EL (cell line): ENCODE data around the gene UPP1.
A peak's percentile ranks its signal among the peaks of the same experiment; 100 is the strongest.

Source experiments
- DNase-seq: peaks from one replicate; pipeline ENCODE4 v3.0.0-alpha.2; 2016

The UPP1 gene

DNA sequence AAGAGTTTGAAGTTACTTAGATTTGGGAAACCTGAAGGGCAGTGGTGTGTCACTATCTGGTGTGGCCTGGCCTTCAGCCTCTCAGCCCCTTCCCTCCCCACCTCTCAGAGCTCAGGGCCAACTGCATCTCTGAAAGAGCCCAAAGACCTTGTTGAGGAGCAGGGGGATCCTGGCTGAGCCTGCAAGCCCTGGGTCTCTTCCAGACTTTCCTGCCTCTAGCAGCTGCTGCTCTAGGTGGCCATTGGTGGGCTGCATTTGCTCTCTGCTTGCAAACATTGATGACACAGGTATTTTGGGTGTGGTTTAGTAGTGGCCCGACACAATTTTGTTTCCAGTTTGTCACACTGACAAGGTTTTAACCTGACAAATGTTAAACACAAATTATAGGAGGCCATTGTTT is 3.1 kb upstream of the UPP1 start:
- DNase-seq, result no peak

DNA sequence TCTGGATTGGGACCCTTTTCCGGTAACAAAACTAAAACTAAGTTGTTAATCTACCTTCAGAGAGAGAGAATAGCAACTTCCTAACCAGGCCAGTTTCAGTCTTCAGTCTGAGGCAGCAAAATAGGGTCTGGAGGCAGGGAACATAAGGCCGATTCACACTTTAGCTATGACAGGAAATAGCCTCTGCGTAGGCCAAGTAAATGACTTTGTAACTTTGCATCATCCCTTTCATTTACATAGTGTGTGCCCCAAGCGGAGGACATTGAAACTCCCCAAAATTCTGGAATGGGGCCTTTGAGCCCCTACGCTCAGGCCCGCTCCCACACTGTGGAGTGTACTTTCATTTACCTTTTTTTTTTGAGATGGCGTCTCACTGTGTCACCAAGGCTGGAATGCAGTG is 1.7 kb upstream of the UPP1 start:
- DNase-seq, result peak; percentile 84

DNA sequence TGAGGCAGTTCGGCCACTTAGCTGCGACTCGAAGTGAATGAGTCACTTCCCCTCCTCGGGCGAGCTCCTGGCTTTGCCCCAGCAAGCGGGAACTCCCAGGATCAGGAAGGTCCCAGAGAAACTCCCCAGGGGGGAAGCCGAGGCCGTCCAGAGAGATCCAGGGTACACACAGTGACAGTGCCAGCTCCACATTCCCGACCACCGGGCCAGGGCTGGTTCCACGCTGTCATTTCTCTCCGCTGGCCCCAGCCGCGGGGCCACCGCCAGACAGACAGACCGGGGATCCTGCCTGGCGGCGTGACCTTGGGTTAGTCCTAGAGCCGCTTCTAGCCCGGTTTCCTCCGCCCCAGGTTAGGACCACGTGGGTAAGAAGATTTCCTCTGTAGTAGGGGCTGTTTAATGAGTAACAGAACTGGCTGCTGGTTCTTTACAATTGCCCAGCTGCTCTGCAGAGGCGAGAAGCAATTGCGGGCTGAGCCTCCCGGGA is 463 bp upstream of the UPP1 start:
- DNase-seq, result peak; percentile 94

DNA sequence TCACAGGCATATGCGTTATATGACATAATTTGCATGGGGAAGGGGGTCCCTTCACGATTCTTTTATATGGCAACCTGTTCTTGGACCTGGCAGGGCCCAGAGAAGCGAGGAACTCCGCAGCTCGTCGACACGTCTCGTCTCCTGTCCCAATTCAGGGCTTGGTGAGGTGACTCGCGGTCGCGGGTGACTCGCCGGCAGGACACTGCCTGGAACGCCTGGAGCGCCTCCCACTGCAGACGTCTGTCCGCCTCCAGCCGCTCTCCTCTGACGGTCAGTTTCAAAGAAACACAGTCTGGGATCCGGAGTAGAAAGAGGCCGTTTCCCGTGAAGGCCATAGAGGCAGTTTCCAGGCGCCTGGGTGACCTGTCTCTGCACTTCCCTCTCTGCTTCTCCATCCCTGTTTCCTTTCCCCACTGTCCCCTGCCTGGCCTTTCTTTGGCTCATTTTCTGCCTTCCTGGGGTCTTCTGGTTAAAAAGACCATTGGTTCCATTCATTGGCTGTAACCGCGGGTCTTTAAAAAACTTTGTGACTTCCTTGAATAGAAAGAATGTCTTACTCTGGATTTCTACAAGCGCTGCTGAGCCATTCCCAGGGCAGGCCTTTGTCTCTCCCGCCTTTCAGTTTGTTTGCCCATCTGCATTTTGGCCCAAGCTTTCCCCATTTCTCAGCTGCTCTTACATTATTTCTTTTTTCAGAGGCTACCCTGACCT is 1.2 kb downstream of the UPP1 start:
- DNase-seq, result no peak

DNA sequence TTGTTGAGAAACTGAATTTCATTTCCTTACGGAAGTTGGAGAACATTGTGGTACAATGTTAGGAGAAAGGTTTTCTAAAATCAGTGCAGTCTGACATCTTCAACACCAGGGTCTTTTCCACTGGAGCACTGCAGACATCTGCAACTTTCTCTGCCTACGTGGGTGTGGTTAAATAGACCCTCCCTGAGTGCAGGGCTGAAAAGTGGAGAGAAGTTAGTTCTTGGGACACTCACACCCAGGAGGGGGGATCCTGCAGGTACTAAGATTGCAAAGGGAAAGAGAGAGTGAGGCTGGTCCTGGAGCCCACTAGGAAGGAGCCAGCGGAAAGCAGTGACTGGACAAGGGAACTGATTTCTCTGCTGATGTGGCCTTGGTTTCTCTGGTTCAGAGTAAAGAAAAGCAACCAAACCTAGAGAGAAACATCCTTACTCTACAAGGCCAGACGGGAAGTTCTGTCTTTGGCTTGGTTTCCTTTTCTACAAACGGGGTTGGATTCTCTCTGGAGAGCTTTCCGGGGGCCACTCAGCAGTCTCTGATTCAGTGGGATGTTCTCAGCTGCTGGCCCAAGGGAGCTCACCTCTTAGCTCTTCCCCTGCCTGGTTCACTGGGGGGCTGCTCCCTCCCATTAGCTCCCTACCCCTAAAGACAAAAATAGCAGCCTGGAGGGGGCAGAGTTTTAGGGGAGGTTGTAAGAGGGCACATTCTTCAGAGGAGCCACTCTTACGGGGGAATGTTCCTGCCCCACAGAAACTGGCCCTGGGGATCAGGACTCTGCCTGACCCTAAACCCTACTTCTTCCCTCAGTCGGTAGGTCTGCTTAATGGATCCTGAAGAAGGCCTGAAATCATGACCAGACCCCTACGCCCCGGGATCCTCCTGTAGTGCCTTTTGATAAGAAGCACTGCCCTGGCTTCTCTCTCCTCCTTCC is 2.7 kb downstream of the UPP1 start:
- no peak for DNase-seq

DNA sequence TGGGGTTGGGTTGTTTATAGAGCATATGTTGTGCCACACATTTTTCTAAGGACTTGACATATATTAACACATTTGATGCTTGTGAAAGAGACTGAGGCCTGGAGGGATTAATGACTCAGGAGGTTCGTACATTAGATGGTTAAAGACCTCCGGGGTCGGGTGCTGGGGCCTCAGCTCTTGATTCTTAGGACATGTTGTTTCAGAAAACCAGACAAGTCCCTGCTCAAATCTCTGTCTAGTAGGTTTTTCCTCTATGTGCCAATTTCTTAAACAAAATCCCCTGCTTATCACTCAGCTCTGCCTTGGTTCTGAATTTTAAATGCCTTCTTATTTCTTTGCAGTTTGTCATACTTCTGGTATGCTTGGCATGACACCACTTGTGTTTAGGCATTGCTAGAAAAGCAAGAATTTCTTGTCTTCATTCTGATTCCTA is 5.8 kb downstream of the UPP1 start:
- DNase-seq, result peak; percentile 85

DNA sequence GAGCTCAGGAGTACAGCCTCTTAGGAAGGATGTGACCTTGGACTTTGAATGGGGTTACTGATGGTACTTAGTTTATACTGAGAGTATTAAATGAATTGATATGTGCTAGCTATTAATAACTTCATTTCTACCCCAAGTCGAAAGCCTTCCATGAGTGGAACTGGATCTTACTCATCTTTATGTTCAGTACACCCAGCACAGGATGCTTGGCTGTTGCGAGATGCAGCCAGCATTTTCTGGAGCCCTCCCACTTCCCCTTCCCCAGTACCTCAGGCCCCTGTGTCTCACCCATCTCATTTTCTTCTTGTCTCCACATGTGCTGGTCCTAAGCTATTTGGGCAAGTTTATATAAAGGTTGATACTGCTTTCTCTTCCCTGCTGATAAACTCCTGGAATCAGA is 7.2 kb downstream of the UPP1 start:
- DNase-seq, result no peak

DNA sequence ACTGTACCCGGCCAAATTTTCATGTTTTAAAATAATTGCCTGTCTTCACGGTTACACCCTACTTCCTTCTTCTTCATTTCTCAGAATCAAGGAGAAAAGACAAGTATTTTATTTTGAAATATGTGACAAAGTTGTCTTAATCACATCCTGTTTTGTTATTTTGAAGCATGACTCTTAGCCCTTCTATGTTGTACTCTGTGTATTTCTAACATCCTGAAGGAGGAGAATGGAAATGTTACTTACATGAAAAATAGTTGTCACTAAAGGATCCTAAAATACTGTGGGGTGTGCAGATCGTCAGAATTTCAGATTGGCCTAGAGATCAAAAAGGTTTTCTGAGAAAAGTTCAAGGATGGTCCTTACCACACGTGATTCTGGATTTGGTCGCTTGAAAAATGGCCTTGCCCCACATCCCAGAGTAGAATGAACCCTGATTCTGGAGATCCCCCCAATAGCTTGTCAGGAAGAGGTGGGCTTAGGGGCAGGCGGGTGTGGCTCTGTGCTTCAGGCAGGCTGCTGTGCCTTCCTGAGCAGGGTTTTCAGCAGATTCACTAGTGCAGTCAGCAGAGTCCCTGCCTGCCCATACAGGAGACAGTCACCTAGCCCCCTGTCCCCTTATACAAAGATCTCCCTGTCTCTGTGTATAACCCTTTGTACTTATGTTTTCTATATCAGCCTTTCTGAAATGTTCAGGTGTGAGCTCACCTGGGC is 8.6 kb downstream of the UPP1 start:
- no peak for DNase-seq

DNA sequence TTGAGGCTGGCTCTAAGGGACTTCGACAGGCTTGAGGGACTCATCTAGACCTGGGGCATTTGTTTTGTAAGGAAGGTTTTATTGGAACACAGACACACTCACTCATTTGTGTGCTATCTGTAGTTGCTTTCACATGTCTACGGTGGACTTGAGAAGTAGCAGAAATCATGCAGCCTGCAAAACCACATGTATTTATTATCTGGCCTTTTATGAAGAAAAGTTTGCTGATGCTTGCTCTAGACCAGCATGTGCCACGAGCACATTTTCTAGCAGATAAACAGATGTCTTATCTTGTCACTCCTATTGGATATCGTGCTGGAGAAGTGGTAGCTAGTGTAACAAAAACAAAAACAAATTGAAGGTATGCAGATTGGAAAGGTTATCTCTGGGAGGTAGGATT is 9.8 kb downstream of the UPP1 start:
- no peak for DNase-seq

DNA sequence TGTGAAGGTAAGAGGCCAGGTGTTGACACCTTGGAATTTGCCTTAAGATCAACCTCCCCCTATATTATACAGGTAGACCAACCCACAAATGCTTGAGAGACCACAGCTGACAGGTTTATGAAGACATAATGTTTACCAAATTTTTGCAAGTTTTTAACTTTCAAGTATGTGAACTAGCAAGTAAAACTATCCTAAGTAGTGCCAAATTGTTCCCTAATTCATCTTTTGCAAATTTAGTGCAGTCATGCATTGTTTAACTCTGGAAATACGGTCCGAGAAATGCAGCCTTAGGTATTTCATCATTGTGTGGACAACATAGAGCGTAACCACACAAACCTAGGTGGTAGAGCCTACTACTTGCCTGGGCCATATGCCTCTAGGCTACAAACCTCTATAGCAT is 10.7 kb downstream of the UPP1 start:
- no peak for DNase-seq

DNA sequence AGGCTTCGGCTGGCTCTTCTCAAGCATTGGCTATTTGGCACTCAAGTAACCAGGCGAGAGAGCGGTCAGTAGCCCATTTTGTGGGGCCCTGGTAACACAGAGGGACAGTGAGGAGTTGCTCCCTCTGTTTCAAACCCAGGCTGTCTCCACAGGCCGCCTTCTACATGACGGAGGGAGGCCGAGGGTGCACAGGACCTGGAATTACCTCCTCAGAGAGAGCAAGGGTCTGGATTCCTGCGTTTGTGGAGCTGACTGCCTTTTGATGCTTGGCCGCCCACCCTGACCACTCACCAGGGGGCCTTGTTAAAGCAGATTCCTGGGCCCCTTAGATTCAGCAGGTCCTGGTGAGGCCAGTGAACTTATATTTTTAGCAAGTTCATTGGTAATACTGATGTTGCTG is 12.3 kb downstream of the UPP1 start:
- DNase-seq, result no peak

DNA sequence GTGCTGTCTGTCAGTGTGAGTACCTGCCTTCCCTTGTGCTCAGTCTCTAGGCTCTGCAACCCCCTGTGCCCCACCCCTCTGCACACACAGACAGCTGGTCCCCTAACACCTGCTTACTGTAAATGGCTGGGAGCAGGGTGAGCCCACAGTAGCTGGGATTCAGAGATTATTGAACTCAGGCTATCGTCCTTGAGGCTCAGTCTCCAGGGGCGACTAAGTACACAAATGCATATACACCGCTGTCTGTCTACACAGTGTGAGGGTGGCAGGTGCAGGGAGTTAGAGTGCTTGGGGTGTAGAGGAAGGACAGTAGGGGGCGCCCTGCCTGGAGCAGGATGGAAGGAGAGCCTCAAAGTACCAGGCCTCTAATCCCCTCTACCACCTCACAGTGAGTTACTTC is 12.9 kb downstream of the UPP1 start:
- no peak for DNase-seq

DNA sequence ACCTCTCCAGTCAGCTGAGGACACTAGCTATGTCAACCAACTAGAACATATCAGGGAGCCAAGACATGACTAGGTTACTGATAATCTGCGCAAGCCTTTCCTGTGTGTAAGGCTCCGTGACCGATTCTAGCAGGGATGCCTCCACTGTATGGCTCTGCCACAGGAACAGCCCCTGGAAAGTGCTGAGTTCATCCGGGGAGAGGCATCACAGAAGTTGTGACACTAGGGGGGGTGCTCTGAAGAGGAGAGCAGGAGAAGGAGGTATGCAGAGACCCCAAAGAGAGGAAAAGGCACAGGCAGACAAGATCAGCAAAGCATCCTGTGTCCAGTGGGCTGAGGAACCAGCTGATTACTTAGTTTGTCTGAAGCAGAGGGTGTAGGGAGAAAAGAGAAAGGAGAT is 13.5 kb downstream of the UPP1 start:
- DNase-seq, result no peak

DNA sequence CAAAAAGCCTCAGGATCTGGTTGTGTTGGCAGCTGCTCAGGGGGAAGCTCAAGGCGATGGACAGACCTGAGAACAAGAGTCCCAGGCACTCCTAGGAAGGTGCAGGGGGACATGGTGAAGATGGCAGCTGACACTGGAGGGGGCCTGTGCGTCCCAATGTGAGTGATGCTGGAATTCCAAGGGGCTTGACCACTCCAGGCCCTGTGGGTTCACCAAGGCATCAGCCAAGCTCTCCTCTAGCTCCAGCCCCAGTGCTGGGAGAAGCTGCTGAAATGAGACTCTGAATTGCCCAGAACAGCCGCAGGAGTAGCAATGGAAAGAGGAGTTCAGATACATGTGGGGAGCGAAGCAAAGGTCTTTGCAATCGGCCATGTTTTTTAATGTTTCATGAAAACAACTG is 16.0 kb downstream of the UPP1 start:
- DNase-seq, result no peak

DNA sequence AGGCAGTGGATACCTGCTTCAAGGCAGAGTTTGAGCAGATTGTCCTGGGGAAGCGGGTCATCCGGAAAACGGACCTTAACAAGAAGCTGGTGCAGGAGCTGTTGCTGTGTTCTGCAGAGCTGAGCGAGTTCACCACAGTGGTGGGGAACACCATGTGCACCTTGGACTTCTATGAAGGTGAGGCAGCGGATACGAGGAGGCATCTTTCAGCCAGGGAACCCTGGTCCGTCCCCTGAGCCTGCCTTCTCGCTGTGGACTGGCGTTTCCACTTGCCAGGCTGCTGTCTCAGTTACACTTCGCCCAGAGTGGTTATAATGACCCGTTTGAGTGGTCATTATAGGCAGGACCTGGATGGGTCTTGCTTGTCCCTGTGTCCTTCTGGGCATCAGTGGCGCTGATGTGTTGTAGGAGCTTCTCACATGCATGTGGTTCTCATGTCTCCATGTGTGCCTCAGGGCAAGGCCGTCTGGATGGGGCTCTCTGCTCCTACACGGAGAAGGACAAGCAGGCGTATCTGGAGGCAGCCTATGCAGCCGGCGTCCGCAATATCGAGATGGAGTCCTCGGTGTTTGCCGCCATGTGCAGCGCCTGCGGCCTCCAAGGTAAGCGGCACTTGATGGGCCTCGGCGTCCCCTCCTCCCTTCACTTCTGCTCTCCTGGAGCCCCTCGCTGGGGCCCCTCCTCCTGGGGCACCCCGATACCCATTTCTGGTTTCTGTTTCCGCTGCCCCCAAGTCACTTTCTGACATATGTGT is 18.0 kb downstream of the UPP1 start:
- DNase-seq, result no peak

DNA sequence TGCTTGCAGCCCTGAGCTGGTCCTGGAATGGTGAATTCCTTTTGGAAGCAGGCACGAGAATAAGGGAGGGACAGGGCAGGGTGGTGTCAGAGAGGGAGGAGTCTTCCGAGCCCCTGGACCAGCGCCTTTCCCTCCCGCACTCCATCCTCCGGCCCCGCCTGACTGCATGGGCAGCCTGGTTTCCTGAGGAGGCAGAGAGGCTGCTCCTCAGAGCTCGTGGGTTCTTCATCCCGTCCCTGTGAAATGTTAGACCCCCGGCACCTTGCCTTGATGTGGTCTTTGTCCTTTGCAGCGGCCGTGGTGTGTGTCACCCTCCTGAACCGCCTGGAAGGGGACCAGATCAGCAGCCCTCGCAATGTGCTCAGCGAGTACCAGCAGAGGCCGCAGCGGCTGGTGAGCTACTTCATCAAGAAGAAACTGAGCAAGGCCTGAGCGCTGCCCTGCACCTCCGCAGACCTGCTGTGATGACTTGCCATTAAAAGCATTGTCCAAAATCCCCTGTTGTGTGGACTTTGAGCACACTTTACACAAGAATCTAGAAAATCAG is 18.9 kb downstream of the UPP1 start:
- no peak for DNase-seq

DNA sequence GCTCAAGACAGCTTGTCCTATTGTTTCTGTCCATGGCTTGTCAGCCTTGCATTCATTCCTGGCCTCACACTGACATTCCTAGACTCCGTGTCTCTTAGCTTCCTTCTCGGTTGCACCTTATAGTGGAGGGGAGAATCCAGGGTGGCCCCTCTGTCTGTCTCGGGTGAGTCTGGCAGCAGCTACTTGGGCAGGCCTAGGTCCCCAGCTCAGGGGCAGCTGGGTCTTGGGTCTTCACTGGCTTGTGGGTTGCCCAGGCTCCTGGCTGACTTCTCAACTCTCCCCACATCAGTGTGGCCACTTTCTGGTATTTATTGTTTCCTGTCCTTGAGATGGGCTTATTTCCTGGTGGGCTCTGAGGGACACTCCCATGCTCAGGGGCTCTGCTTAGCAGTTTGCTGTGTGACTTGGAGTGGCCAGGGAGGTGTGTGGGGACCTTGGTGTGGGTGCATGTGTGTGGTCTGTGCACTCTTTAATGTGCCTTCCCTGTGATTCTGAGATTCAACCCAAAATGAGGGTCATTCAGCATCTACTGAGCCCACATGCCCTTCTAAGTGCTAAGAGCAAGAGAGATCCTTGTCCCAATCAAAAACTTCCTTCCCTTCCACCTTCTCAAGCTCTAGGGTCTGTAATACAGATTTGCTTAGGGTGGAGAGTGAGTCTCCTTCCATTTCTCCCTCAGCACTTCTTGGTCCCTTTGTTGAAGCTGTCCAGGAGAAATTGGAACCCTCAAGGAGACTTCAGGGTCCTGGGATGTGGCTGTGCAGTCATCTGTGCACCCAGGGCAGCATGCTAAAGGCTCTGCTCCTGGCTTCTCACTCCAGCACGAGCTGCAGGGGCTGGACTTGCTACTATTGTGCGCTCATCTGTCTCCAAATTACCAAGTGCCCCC is 20.1 kb downstream of the UPP1 start:
- no peak for DNase-seq

DNA sequence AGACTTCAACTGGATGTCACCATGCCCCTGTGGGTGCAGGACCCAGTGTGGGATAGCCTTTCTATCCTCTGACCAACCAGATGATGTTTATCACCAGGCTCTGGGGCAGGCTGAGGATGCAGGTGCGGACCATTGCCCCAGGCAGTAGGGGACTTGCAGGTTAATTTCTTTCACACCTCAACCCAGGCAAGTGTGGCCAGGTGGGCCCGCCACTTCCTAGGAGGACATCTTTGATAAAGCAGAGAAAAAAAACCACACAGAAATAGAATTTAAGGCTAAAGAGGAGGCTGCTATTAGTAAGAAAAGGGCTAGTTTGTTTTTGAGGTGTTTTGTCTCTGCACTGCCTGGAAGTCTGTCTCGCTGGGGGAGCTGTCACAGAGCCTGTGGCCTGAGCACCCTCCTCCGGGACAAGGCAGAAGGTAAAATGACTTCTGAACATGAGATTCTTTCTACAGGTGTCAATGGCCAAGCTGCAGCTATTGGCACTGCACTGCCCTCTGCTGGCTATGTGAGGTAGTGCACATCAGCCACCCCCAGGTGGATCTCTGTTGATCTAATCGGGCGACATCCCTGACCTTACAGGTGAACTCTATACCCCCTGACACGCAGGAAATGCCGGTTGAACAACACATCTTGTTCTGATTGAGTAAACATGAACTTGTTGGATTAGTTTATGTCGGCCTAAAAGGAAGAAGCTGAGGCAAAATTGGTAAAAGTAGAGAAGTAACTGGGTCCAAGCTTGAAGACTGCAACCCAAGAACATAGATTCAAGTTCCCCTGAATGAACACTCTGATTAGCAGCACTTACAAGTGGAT is 21.0 kb downstream of the UPP1 start:
- peak; percentile 51 for DNase-seq

DNA sequence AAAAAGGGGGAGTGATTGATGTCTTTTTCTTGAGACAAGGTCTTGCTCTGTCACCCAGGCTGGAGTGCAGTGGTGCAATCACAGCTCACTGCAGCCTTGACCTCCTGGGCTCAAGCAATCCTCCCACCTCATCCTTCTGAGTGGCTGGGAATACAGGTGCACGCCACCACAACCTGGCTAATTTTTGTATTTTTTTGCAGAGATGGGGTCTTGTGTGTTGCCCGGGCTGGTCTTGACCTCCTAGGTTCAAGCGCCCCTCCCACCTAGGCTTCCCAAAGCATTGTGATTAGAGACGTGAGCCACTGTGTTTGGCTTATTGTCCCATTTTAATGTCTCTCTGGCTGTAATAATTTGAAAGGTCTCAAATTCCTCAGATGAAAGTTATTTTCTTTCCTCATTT is 21.8 kb downstream of the UPP1 start:
- no peak for DNase-seq

DNA sequence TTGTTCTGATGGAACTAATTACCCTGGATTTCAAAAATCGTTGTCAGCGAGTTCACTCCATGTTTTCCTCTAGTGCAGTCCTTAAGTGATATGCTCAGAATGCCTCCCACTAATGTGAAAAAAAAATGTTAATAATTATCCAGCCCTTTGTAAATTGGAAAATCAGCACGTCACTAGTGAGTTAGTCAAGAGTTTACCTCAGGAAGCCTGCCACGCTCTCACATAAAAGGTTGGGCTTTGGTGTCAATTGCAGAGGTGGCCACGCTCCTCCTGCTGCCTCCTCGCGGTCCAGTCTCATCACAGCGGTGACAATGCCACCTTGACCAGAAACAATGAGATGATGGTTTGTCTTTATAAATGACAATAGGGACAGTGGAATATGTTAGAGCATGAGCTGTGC is 22.5 kb downstream of the UPP1 start:
- no peak for DNase-seq
